MM.1S (cell line): Measurements from ENCODE around the gene ARHGEF25.

Experiments
- DNase-seq: peaks from one replicate; pipeline ENCODE4 v3.0.0-alpha.2; 2015
- H2AFZ ChIP-seq: fragments of 300-600 bp; sonication (generic); 2 replicates; pipeline ENCODE4 v1.6.0; 2016; ENCODE audit warnings: antibody characterized with exemption, low read length
- H3F3A ChIP-seq: fragments of 300-600 bp; sonication (generic); 2 replicates; pipeline ENCODE4 v1.6.1; 2016; ENCODE audit warnings: mild to moderate bottlenecking, antibody characterized with exemption, low read length, moderate library complexity, mixed read lengths; ENCODE audit not compliant: insufficient read depth
- H3K27ac ChIP-seq: fragments of 300-600 bp; sonication (generic); 2 replicates; pipeline ENCODE4 v1.5.1; 2016; ENCODE audit warnings: mild to moderate bottlenecking, low read length
- H3K27me3 ChIP-seq: fragments of 300-600 bp; sonication (generic); replicated peaks from 2 replicates; pipeline ENCODE4 v1.6.0; 2016; ENCODE audit warnings: low read length; ENCODE audit not compliant: insufficient read depth
- H3K36me3 ChIP-seq: fragments of 300-600 bp; sonication (generic); replicated peaks from 2 replicates; pipeline ENCODE4 v1.6.1; 2016; ENCODE audit warnings: mild to moderate bottlenecking, low read length, mixed read lengths; ENCODE audit not compliant: insufficient read depth
- H3K4me1 ChIP-seq: fragments of 300-600 bp; sonication (generic); 2 replicates; pipeline ENCODE4 v1.6.1; 2016; ENCODE audit warnings: low read length, mixed read lengths
- H3K4me2 ChIP-seq: fragments of 300-600 bp; sonication (generic); 2 replicates; pipeline ENCODE4 v1.6.0; 2016; ENCODE audit warnings: low read depth, low read length
- H3K4me3 ChIP-seq: fragments of 300-600 bp; sonication (generic); 2 replicates; pipeline ENCODE4 v1.5.1; 2016; ENCODE audit warnings: low read length, mixed read lengths
- H3K79me2 ChIP-seq: fragments of 300-600 bp; sonication (generic); 2 replicates; pipeline ENCODE4 v1.6.1; 2016; ENCODE audit warnings: mixed run types, low read length, mixed read lengths
- H3K9ac ChIP-seq: fragments of 300-600 bp; sonication (generic); 2 replicates; pipeline ENCODE4 v1.6.1; 2016; ENCODE audit warnings: low read length, mixed read lengths
- H3K9me2 ChIP-seq: fragments of 300-600 bp; sonication (generic); replicated peaks from 2 replicates; pipeline ENCODE4 v1.6.1; 2016; ENCODE audit warnings: mild to moderate bottlenecking, low read length, mixed read lengths; ENCODE audit not compliant: insufficient read depth
- H3K9me3 ChIP-seq: fragments of 300-600 bp; sonication (generic); replicated peaks from 2 replicates; pipeline ENCODE4 v1.6.1; 2016; ENCODE audit warnings: mild to moderate bottlenecking, low read length, mixed read lengths; ENCODE audit not compliant: insufficient read depth
- H4K20me1 ChIP-seq: fragments of 300-600 bp; sonication (generic); 2 replicates; pipeline ENCODE4 v1.6.1; 2016; ENCODE audit warnings: mild to moderate bottlenecking, low read length, moderate library complexity, mixed read lengths; ENCODE audit not compliant: insufficient read depth
- CTCF ChIP-seq: fragments of 300-600 bp; sonication (generic); IDR thresholded peaks from 2 replicates; pipeline ENCODE4 v1.5.1; 2016; ENCODE audit warnings: antibody characterized with exemption, low read length, mixed read lengths
- EZH2 ChIP-seq: fragments of 300-600 bp; sonication (generic); optimal IDR thresholded peaks from 2 replicates; pipeline ENCODE3; 2017; ENCODE audit warnings: low read depth, mild to moderate bottlenecking, antibody characterized with exemption, low read length, mixed read lengths
- EZH2phosphoT487 ChIP-seq: fragments of 300-600 bp; sonication (generic); IDR thresholded peaks from 2 replicates; pipeline ENCODE4 v1.6.1; 2018; ENCODE audit warnings: antibody characterized with exemption, low read length

The ARHGEF25 gene

GRCh38 chr12:57611108-57611826 is at the start of gene ARHGEF25:
ARHGEF25 (plus strand) TSS chr12:57611435; CDS start chr12:57611895, 460 bp downstream.
- DNase-seq = peak; percentile 19
- Histone ChIP-seq H4K20me1 (no peaks in the 10 kb centered on the region), H3K4me3 (peak within 1 kb of the TSS; percentile 77), H3K9ac (peak within 1 kb of the TSS; percentile 66; the same call in 1 of the 2 replicates), H3K27ac (no peak within 1 kb of the TSS), H3K79me2 (no peaks in the 10 kb centered on the region), H3K27me3 (no peaks in the 10 kb centered on the region), H2AFZ (peak within 1 kb of the TSS; percentile 99), H3K36me3 (no peaks in the 10 kb centered on the region), H3K4me1 (peaks cover 5% of the 10 kb centered on the region; the same call in 1 of the 2 replicates), H3F3A (no peaks in the 10 kb centered on the region; the same call in 1 of the 2 replicates), H3K9me2 (no peaks in the 10 kb centered on the region), H3K9me3 (no peaks in the 10 kb centered on the region), H3K4me2 (peak within 1 kb of the TSS; percentile 95)
- TF ChIP-seq CTCF (no peak), EZH2phosphoT487 (no peak), EZH2 (no peak)

GRCh38 chr12:57563358-57563757 is 47.9 kb upstream of the ARHGEF25 start:
- Histone ChIP-seq H3K4me3 (no peak overlapping the region), H3K4me1 (no peaks in the 10 kb centered on the region), H3K9me3 (no peaks in the 10 kb centered on the region), H3K79me2 (no peaks in the 10 kb centered on the region), H3K9ac (no peak overlapping the region), H3K27me3 (0 out of 2 replicates have a peak, but pooled peaks cover 3% of the 10 kb centered on the region), H3K36me3 (no peaks in the 10 kb centered on the region), H3K27ac (no peak overlapping the region), H2AFZ (no peak overlapping the region), H3K4me2 (no peak overlapping the region), H3F3A (no peaks in the 10 kb centered on the region), H4K20me1 (no peaks in the 10 kb centered on the region), H3K9me2 (no peaks in the 10 kb centered on the region)
- DNase-seq = no peak
- TF ChIP-seq EZH2 = no peak
- TF ChIP-seq EZH2phosphoT487 = no peak
- no peak for TF ChIP-seq CTCF

GRCh38 chr12:57564178-57564740 is 47.0 kb upstream of the ARHGEF25 start:
- Histone ChIP-seq H3K9ac (no peak overlapping the region), H3K27ac (no peak overlapping the region), H3K4me1 (no peaks in the 10 kb centered on the region), H3K9me3 (no peaks in the 10 kb centered on the region), H2AFZ (no peak overlapping the region), H3K9me2 (no peaks in the 10 kb centered on the region), H3K36me3 (no peaks in the 10 kb centered on the region), H3F3A (no peaks in the 10 kb centered on the region), H4K20me1 (no peaks in the 10 kb centered on the region), H3K79me2 (no peaks in the 10 kb centered on the region), H3K4me3 (no peak overlapping the region), H3K27me3 (0 out of 2 replicates have a peak, but pooled peaks cover 3% of the 10 kb centered on the region), H3K4me2 (no peak overlapping the region)
- no peak for TF ChIP-seq CTCF
- TF ChIP-seq EZH2phosphoT487 = no peak
- TF ChIP-seq EZH2 = no peak
- no peak for DNase-seq
